ENCODE measurements around the gene SUPV3L1.

DNA sequence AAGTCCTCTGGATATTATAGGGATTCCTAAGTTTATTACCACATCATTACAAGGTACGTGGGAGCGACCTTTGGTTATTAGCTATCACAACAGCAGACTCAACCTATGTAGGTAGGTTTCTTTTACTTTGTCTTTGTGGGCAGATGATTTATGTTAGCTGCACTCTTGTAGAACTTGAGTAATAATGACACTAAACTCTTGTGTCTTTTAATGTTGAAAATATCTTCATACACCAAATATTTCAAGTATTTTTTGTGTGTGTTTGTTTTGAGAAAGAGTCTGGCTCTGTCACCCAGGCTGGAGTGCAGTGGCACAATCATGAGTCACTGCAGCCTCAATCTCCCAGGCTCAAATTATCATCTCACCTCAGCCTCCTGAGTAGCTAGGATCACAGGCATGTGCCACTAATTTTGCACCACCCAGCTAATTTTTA is 19.2 kb upstream of the SUPV3L1 start:
- TF ChIP-seq CTCF (IDR thresholded peaks at IDR 0.05 in 2 of 3, conservative IDR thresholded peaks at IDR 0.05 in 1 of 3; ENCODE audit: control insufficient read depth in 2 of 3, extremely low read depth in 1 of 3, insufficient read depth in 1 of 3, low read depth in 3 of 3, low read length in 3 of 3) (no peak), RFX5 (IDR thresholded peaks at IDR 0.05; ENCODE audit: low read depth, low read length) (no peak), ETV6 (conservative IDR thresholded peaks at IDR 0.05 in 1 of 2, IDR thresholded peaks at IDR 0.05 in 1 of 2; ENCODE audit: borderline replicate concordance in 1 of 2, low read depth in 1 of 2) (no peak), SMAD1 (IDR thresholded peaks at IDR 0.05; ENCODE audit: low read depth, partially characterized antibody) (no peak), LARP7 (IDR thresholded peaks at IDR 0.05) (no peak), JUNB (IDR thresholded peaks at IDR 0.05) (no peak), KDM1A (IDR thresholded peaks at IDR 0.05; ENCODE audit: borderline replicate concordance) (no peak), SRF (IDR thresholded peaks at IDR 0.05; ENCODE audit: low read depth in 2 of 2, low read length in 2 of 2) (no peak), EED (IDR thresholded peaks at IDR 0.05; ENCODE audit: low read depth) (no peak)
- TF ChIP-seq, protein P1, sequence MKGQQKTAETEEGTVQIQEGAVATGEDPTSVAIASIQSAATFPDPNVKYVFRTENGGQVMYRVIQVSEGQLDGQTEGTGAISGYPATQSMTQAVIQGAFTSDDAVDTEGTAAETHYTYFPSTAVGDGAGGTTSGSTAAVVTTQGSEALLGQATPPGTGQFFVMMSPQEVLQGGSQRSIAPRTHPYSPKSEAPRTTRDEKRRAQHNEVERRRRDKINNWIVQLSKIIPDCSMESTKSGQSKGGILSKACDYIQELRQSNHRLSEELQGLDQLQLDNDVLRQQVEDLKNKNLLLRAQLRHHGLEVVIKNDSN (IDR thresholded peaks at IDR 0.05; ENCODE audit: borderline replicate concordance, extremely low read length, insufficient read depth, low read depth, low read length) = no peak

Data from GM12878 (cell line).